ENCODE data around the gene UBN2.

DNA sequence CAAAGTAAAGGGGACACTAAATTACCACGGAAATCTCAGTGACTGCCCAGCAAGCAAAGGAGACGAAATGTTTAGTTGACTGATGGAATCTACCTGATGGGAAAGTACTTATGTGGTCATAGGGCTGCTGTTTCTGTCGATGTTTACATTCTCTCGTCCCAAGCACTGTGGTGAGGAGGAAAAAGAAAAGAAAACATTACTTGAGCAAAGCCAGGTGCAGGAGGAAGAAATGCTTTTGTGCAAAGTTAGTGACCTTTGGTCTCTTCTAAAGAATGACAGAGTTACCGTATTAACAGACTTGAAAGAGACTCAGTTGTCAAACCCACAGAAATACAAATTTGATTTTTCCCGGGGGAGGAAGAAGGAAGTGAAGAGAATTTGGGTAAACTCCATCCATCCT, 66.8 kb downstream of the UBN2 start:
- TF ChIP-seq, protein P1, sequence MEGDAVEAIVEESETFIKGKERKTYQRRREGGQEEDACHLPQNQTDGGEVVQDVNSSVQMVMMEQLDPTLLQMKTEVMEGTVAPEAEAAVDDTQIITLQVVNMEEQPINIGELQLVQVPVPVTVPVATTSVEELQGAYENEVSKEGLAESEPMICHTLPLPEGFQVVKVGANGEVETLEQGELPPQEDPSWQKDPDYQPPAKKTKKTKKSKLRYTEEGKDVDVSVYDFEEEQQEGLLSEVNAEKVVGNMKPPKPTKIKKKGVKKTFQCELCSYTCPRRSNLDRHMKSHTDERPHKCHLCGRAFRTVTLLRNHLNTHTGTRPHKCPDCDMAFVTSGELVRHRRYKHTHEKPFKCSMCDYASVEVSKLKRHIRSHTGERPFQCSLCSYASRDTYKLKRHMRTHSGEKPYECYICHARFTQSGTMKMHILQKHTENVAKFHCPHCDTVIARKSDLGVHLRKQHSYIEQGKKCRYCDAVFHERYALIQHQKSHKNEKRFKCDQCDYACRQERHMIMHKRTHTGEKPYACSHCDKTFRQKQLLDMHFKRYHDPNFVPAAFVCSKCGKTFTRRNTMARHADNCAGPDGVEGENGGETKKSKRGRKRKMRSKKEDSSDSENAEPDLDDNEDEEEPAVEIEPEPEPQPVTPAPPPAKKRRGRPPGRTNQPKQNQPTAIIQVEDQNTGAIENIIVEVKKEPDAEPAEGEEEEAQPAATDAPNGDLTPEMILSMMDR (conservative IDR thresholded peaks at IDR 0.05; ENCODE audit: low read length): no peak
- TF ChIP-seq EZH2phosphoT487 (IDR thresholded peaks at IDR 0.05; ENCODE audit: borderline replicate concordance): no peak
